Spleen (tissue), 7 donors: ENCODE results near the gene CHODL.

Source experiments
- POLR2A ChIP-seq, 3 donors: fragments of 450-650 bp; IDR thresholded peaks; one replicate each; pipeline ENCODE4 v1.5.1; 2017; ENCODE audit warnings: antibody characterized with exemption in 3 of 3, mild to moderate bottlenecking in 1 of 3
- TF ChIP-seq, protein P1 (sequence below), 11 experiments: fragments of 200-600 bp in 7 of 11; fragments of 450-650 bp in 4 of 11; sonication (generic) in 4 of 11; IDR thresholded peaks in 8 of 11; conservative IDR thresholded peaks in 3 of 11; 1 replicate in 7 of 11; 2 replicates in 4 of 11; pipeline versions ENCODE4 v1.4.0 to v1.8.0; 2016 to 2021; ENCODE audit warnings: antibody characterized with exemption in 11 of 11, inconsistent platforms in 4 of 11, mild to moderate bottlenecking in 1 of 11
- donor health status: DM: no; HTN: no; CAD: no; lungs with moderate emphysema.
- donor health status: DM: no; HTN: no; CAD: no.
- donor health status: DM: no; HTN: no; CAD: no.

DNA sequence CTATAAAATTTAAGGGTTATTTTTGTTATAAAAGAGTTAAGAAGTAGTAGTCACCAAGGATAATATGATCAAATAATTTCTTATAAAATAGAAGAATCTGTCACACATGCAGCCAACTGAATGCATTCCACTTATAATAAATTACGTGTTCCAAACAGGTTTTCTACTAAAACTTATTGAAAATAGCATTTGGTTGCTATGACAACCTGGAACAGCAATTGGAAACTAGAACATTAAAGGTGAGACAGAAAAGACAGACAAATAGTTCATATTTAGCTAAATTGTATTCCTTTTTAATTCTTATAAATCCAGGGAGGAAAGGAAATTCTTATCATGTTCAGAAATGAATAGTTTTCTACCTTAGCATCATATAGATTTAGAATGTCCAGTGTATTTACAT is 9.1 kb upstream of the CHODL start:
- TF ChIP-seq, protein P1, sequence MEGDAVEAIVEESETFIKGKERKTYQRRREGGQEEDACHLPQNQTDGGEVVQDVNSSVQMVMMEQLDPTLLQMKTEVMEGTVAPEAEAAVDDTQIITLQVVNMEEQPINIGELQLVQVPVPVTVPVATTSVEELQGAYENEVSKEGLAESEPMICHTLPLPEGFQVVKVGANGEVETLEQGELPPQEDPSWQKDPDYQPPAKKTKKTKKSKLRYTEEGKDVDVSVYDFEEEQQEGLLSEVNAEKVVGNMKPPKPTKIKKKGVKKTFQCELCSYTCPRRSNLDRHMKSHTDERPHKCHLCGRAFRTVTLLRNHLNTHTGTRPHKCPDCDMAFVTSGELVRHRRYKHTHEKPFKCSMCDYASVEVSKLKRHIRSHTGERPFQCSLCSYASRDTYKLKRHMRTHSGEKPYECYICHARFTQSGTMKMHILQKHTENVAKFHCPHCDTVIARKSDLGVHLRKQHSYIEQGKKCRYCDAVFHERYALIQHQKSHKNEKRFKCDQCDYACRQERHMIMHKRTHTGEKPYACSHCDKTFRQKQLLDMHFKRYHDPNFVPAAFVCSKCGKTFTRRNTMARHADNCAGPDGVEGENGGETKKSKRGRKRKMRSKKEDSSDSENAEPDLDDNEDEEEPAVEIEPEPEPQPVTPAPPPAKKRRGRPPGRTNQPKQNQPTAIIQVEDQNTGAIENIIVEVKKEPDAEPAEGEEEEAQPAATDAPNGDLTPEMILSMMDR (IDR thresholded peaks at IDR 0.05 in 8 of 11, conservative IDR thresholded peaks at IDR 0.05 in 3 of 11) = no peak
- no peak for TF ChIP-seq POLR2A (IDR thresholded peaks at IDR 0.05)
